Panc1 (cell line): Measurements from ENCODE around the gene STK24. TPM values are rescaled to one million over a fixed set of nuclear protein-coding genes. Genes with fewer than 3 reads are reported as not detected.

Source experiments
- ATAC-seq: fragments of 200-7000 bp; cut with Tn5 transposase; 2 replicates; pipeline ENCODE4 v1.9.1; 2020; ENCODE audit warnings: mild to moderate bottlenecking, moderate library complexity
- BruUV-seq: library from RNA; stranded (reverse); fragments of 400-500 nt; replicated peaks from 2 replicates; lab custom pipeline; 2021; lab: Mats Ljungman, UMichigan
- CTCF ChIA-PET: fragments of 300-600 bp; sonication (Branson Sonifier 250); formaldehyde crosslinking; loops from one replicate; lab custom pipeline; 2022; ENCODE audit warnings: antibody characterized with exemption; lab: Charles Lee
- POLR2A ChIA-PET: fragments of 300-600 bp; sonication (Branson Sonifier 250); formaldehyde crosslinking; loops from one replicate; lab custom pipeline; 2022; ENCODE audit warnings: antibody characterized with exemption; lab: Charles Lee
- DNase-seq: peaks from one replicate; pipeline ENCODE4 v3.0.0-alpha.2; 2010; ENCODE audit warnings: low read depth, low spot score
- H3K27ac ChIP-seq: 2 replicates; pipeline ENCODE4 v1.5.1; 2011; ENCODE audit warnings: mild to moderate bottlenecking, low read length, inconsistent platforms
- H3K27me3 ChIP-seq: fragments of 200-500 bp; sonication (Bioruptor generic); 2 replicates; pipeline ENCODE4 v1.6.0; 2014; ENCODE audit warnings: low read length, inconsistent platforms; ENCODE audit not compliant: control insufficient read depth, insufficient read depth
- H3K36me3 ChIP-seq: fragments of 200-500 bp; sonication (Bioruptor generic); 2 replicates; pipeline ENCODE4 v1.5.1; 2014; ENCODE audit warnings: inconsistent platforms, mild to moderate bottlenecking, low read length, moderate library complexity; ENCODE audit not compliant: control insufficient read depth, insufficient read depth
- H3K4me1 ChIP-seq: 2 replicates; pipeline ENCODE4 v1.5.1; 2011; ENCODE audit warnings: inconsistent platforms, mild to moderate bottlenecking, low read length, moderate library complexity; ENCODE audit not compliant: control insufficient read depth, insufficient read depth
- H3K4me3 ChIP-seq, 2 experiments: 2 replicates each; pipeline ENCODE4 v1.5.1; 2011 to 2012; ENCODE audit warnings: low read depth in 2 of 2, low read length in 2 of 2, mild to moderate bottlenecking in 2 of 2, inconsistent platforms in 1 of 2, moderate library complexity in 1 of 2
- H3K9me3 ChIP-seq: fragments of 200-500 bp; sonication (Bioruptor generic); 2 replicates; pipeline ENCODE4 v1.5.1; 2014; ENCODE audit warnings: low read depth, mild to moderate bottlenecking, inconsistent platforms, low read length, moderate library complexity; ENCODE audit not compliant: control insufficient read depth, insufficient read depth
- CTCF ChIP-seq: fragments of 450-650 bp; IDR thresholded peaks from 2 replicates; pipeline ENCODE4 v1.5.1; 2017; ENCODE audit warnings: mild to moderate bottlenecking
- POLR2AphosphoS5 ChIP-seq: IDR thresholded peaks from 2 replicates; pipeline ENCODE4 v1.6.1; 2012; ENCODE audit warnings: mild to moderate bottlenecking, low read depth, low read length, moderate library complexity
- REST ChIP-seq, 2 experiments: IDR thresholded peaks; 2 replicates each; pipeline ENCODE4 v1.6.1; 2011 to 2012; ENCODE audit warnings: low read depth in 2 of 2, control low read depth in 1 of 2, low read length in 1 of 2, mild to moderate bottlenecking in 1 of 2, moderate library complexity in 1 of 2; ENCODE audit not compliant: insufficient read depth in 1 of 2
- in situ Hi-C: cut with HindIII; loops from 2 replicates; pipeline ENCODE4 v1.10.0; 2016; ENCODE audit warnings: low sequenced_read_pairs, low pct_unique_long_range_greater_than_20kb
- intact Hi-C: fragments of 100-400 bp; cut with micrococcal nuclease; formaldehyde crosslinking; loops from one replicate; pipeline ENCODE4 v1.10.0; 2022; ENCODE audit not compliant: unreplicated experiment
- total RNA-seq: library from RNA; stranded (reverse); gene quantifications from one replicate; pipeline ENCODE4 v1.2.1, GENCODE V29; 2021; ENCODE audit not compliant: unreplicated experiment

STK24 gene
- total RNA-seq, 1 experiment from 2014 or later, result 57.3 TPM

GRCh38 chr13:98483601-98484288 is 93.2 kb downstream of the STK24 start:
- peaks cover 7% of the 10 kb centered on the region for H3K4me1 ChIP-seq

GRCh38 chr13:98482476-98483444 is 94.1 kb downstream of the STK24 start:
- ATAC-seq, result no peak
- POLR2A ChIA-PET, result no interaction called here
- peaks cover 7% of the 10 kb centered on the region for H3K4me1 ChIP-seq

More at GRCh38 chr13:98483601-98484288, 93.2 kb downstream of the STK24 start:
- ATAC-seq (no peak), DNase-seq (no peak)
- H3K9me3 ChIP-seq, result no peaks in the 10 kb centered on the region
- H3K27me3 ChIP-seq, result no peaks in the 10 kb centered on the region
- CTCF ChIA-PET, result interaction anchor here (0.6 kb wide), 1 partner anchor 10 kb away, joined by 5 read pairs; no protein-coding TSS in a partner anchor
- TF ChIP-seq CTCF (no peak), POLR2AphosphoS5 (no peak)
- intact Hi-C loops (no loop called here), in situ Hi-C loops (no loop called here)
- no TSS peak for BruUV-seq
- no peak overlapping the region for H3K27ac ChIP-seq
- H3K36me3 ChIP-seq, result no peaks in the 10 kb centered on the region
- POLR2A ChIA-PET, result no interaction called here
- no peak overlapping the region for H3K4me3 ChIP-seq

More at GRCh38 chr13:98482476-98483444, 94.1 kb downstream of the STK24 start:
- Histone ChIP-seq H3K4me3 (no peak overlapping the region), H3K27ac (no peak overlapping the region), H3K9me3 (no peaks in the 10 kb centered on the region), H3K27me3 (no peaks in the 10 kb centered on the region), H3K36me3 (no peaks in the 10 kb centered on the region)
- no peak for TF ChIP-seq REST (IDR thresholded peaks at IDR 0.05; ENCODE audit: insufficient read depth in 1 of 2, low read depth in 2 of 2, low read length in 1 of 2)
- no peak for TF ChIP-seq CTCF
- no peak for TF ChIP-seq POLR2AphosphoS5
- peak; percentile 5 for DNase-seq
- no TSS peak for BruUV-seq
- in situ Hi-C loops (no loop called here), intact Hi-C loops (no loop called here)
- CTCF ChIA-PET, result interaction anchor here (0.7 to 0.9 kb wide), 2 partner anchors 170 to 532 kb away, joined by 3 to 5 read pairs; no protein-coding TSS in a partner anchor
